ENCODE results near the gene TMPRSS6. TPM values are rescaled to one million over a fixed set of nuclear protein-coding genes. Genes with fewer than 3 reads are reported as not detected.

The TMPRSS6 gene
- total RNA-seq (2014; rRNA removed; shearing (Covaris generic)): not detected in 2 replicates
- polyA plus RNA-seq (2015; cell fraction: cytosol; rRNA removed): not detected in 2 replicates
- not detected in 2 replicates for polyA plus RNA-seq (2015; cell fraction: nucleus; rRNA removed)

- DNase-seq (ENCODE audit: low read depth, low spot score): no peak
- in situ Hi-C loops (cut with HindIII; ENCODE audit: low pct_unique_long_range_greater_than_20kb, low sequenced_read_pairs): no loop called here
These were observed at the start of gene TMPRSS6 for GRCh38 chr22:37109242-37109917. Gene TMPRSS6, minus strand, starts transcription at chr22:37109713. Its CDS starts 6,296 bp downstream, at chr22:37103417.

GRCh38 chr22:37158963-37159290 is 49.4 kb upstream of the TMPRSS6 start:
- DNase-seq (ENCODE audit: low read depth, low spot score): no peak
- in situ Hi-C loops (cut with HindIII; ENCODE audit: low pct_unique_long_range_greater_than_20kb, low sequenced_read_pairs): no loop called here

- in situ Hi-C loops (cut with HindIII; ENCODE audit: low pct_unique_long_range_greater_than_20kb, low sequenced_read_pairs): no loop called here
- DNase-seq (ENCODE audit: low read depth, low spot score): no peak
These were observed 48.2 kb upstream of the TMPRSS6 start for GRCh38 chr22:37157516-37158285.

GRCh38 chr22:37156686-37157435 is 47.3 kb upstream of the TMPRSS6 start:
- in situ Hi-C loops (cut with HindIII; ENCODE audit: low pct_unique_long_range_greater_than_20kb, low sequenced_read_pairs): no loop called here
- no peak for DNase-seq (ENCODE audit: low read depth, low spot score)

- in situ Hi-C loops (cut with HindIII; ENCODE audit: low pct_unique_long_range_greater_than_20kb, low sequenced_read_pairs): no loop called here
- no peak for DNase-seq (ENCODE audit: low read depth, low spot score)
These were observed 46.5 kb upstream of the TMPRSS6 start for GRCh38 chr22:37155971-37156370.

GRCh38 chr22:37154925-37155712 is 45.6 kb upstream of the TMPRSS6 start:
- DNase-seq (ENCODE audit: low read depth, low spot score): no peak
- in situ Hi-C loops (cut with HindIII; ENCODE audit: low pct_unique_long_range_greater_than_20kb, low sequenced_read_pairs): no loop called here

GRCh38 chr22:37153901-37154300 is 44.4 kb upstream of the TMPRSS6 start:
- in situ Hi-C loops (cut with HindIII; ENCODE audit: low pct_unique_long_range_greater_than_20kb, low sequenced_read_pairs): no loop called here
- no peak for DNase-seq (ENCODE audit: low read depth, low spot score)

- in situ Hi-C loops (cut with HindIII; ENCODE audit: low pct_unique_long_range_greater_than_20kb, low sequenced_read_pairs): no loop called here
- no peak for DNase-seq (ENCODE audit: low read depth, low spot score)
These were observed 41.9 kb upstream of the TMPRSS6 start for GRCh38 chr22:37151401-37151800.

GRCh38 chr22:37150701-37151100 is 41.2 kb upstream of the TMPRSS6 start:
- no peak for DNase-seq (ENCODE audit: low read depth, low spot score)
- in situ Hi-C loops (cut with HindIII; ENCODE audit: low pct_unique_long_range_greater_than_20kb, low sequenced_read_pairs): no loop called here

GRCh38 chr22:37148742-37149665 is 39.5 kb upstream of the TMPRSS6 start:
- in situ Hi-C loops (cut with HindIII; ENCODE audit: low pct_unique_long_range_greater_than_20kb, low sequenced_read_pairs): no loop called here
- no peak for DNase-seq (ENCODE audit: low read depth, low spot score)

GRCh38 chr22:37148031-37148651 is 38.6 kb upstream of the TMPRSS6 start:
- in situ Hi-C loops (cut with HindIII; ENCODE audit: low pct_unique_long_range_greater_than_20kb, low sequenced_read_pairs): no loop called here
- DNase-seq (ENCODE audit: low read depth, low spot score): no peak

- no peak for DNase-seq (ENCODE audit: low read depth, low spot score)
- in situ Hi-C loops (cut with HindIII; ENCODE audit: low pct_unique_long_range_greater_than_20kb, low sequenced_read_pairs): no loop called here
These were observed 37.9 kb upstream of the TMPRSS6 start for GRCh38 chr22:37147186-37147990.

- no peak for DNase-seq (ENCODE audit: low read depth, low spot score)
- in situ Hi-C loops (cut with HindIII; ENCODE audit: low pct_unique_long_range_greater_than_20kb, low sequenced_read_pairs): no loop called here
These were observed 37.1 kb upstream of the TMPRSS6 start for GRCh38 chr22:37146507-37147180.

- DNase-seq (ENCODE audit: low read depth, low spot score): no peak
- in situ Hi-C loops (cut with HindIII; ENCODE audit: low pct_unique_long_range_greater_than_20kb, low sequenced_read_pairs): no loop called here
These were observed 36.5 kb upstream of the TMPRSS6 start for GRCh38 chr22:37146051-37146385.
